WTC11 (cell line): ENCODE results near the gene ANKRD1. TPM values are rescaled to one million over a fixed set of nuclear protein-coding genes. Genes with fewer than 3 reads are reported as not detected.
A peak's percentile ranks its signal among the peaks of the same experiment; 100 is the strongest.

Experiments used
- ATAC-seq: fragments of 200-7000 bp; cut with Tn5 transposase; 2 replicates; pipeline ENCODE4 v1.10.0; 2021; ENCODE audit warnings: mild to moderate bottlenecking, moderate library complexity
- CTCF ChIA-PET: fragments of 300-600 bp; sonication (Branson Sonifier 250); formaldehyde crosslinking; loops from one replicate; lab custom pipeline; 2021; ENCODE audit warnings: antibody characterized with exemption; lab: Charles Lee
- POLR2A ChIA-PET: fragments of 350-600 bp; sonication (Branson Sonifier 250); formaldehyde crosslinking; loops from one replicate; lab custom pipeline; 2021; ENCODE audit warnings: antibody characterized with exemption; lab: Charles Lee
- DNase-seq: peaks from one replicate; pipeline ENCODE4 v3.0.0; 2021; ENCODE audit warnings: low spot score
- H3K27ac Mint-ChIP-seq: 2 replicates; pipeline ENCODE4 v1.8.0; 2021; ENCODE audit warnings: mixed read lengths
- H3K27me3 Mint-ChIP-seq: 2 replicates; pipeline ENCODE4 v1.8.0; 2021; ENCODE audit warnings: low read depth, mild to moderate bottlenecking, moderate library complexity, mixed read lengths
- H3K36me3 Mint-ChIP-seq: 2 replicates; pipeline ENCODE4 v1.8.0; 2021; ENCODE audit warnings: mixed read lengths
- H3K4me1 Mint-ChIP-seq: 2 replicates; pipeline ENCODE4 v1.8.0; 2022; ENCODE audit warnings: mixed read lengths
- H3K4me3 Mint-ChIP-seq: 2 replicates; pipeline ENCODE4 v1.8.0; 2021; ENCODE audit warnings: mild to moderate bottlenecking, moderate library complexity, mixed read lengths
- H3K9me3 Mint-ChIP-seq: 2 replicates; pipeline ENCODE4 v1.8.0; 2021; ENCODE audit warnings: mixed read lengths
- ARID4B ChIP-seq: sonication (generic); formaldehyde crosslinking; IDR thresholded peaks from 2 replicates; pipeline ENCODE4 v1.8.0; 2023; ENCODE audit warnings: missing genetic modification reagents, mild to moderate bottlenecking, borderline replicate concordance
- CBFB ChIP-seq: sonication (generic); formaldehyde crosslinking; IDR thresholded peaks from 2 replicates; pipeline ENCODE4 v1.8.1; 2022; ENCODE audit warnings: mild to moderate bottlenecking, low read depth, missing genetic modification reagents
- CDX4 ChIP-seq: fragments of 250-450 bp; sonication (Bioruptor Pico); IDR thresholded peaks from 2 replicates; pipeline ENCODE4 v1.9.0; 2021; ENCODE audit warnings: moderate library complexity, mild to moderate bottlenecking, inconsistent platforms, borderline replicate concordance
- CREB1 ChIP-seq: sonication (generic); formaldehyde crosslinking; IDR thresholded peaks from 2 replicates; pipeline ENCODE4 v1.8.0; 2023; ENCODE audit warnings: mild to moderate bottlenecking, missing genetic modification reagents
- CREM ChIP-seq: sonication (generic); formaldehyde crosslinking; IDR thresholded peaks from 2 replicates; pipeline ENCODE4 v1.8.1; 2022; ENCODE audit warnings: mild to moderate bottlenecking, missing genetic modification reagents, moderate library complexity
- GTF2I ChIP-seq: fragments of 250-450 bp; sonication (Bioruptor Pico); conservative IDR thresholded peaks from 2 replicates; pipeline ENCODE4 v1.4.0; 2021; ENCODE audit warnings: mild to moderate bottlenecking
- IRF2 ChIP-seq: sonication (generic); formaldehyde crosslinking; IDR thresholded peaks from 2 replicates; pipeline ENCODE4 v1.8.0; 2022; ENCODE audit warnings: low read depth, missing genetic modification reagents, borderline replicate concordance
- JAZF1 ChIP-seq: fragments of 250-450 bp; sonication (Bioruptor Pico); IDR thresholded peaks from 2 replicates; pipeline ENCODE4 v1.9.0; 2021; ENCODE audit warnings: moderate library complexity, mild to moderate bottlenecking, inconsistent platforms
- NFYB ChIP-seq: sonication (generic); formaldehyde crosslinking; conservative IDR thresholded peaks from 2 replicates; pipeline ENCODE4 v1.8.0; 2022; ENCODE audit warnings: low read depth, missing genetic modification reagents
- NR1H2 ChIP-seq: sonication (generic); formaldehyde crosslinking; IDR thresholded peaks from 2 replicates; pipeline ENCODE4 v1.9.0; 2021; ENCODE audit warnings: mild to moderate bottlenecking, moderate library complexity, missing genetic modification reagents
- RELA ChIP-seq: sonication (generic); formaldehyde crosslinking; IDR thresholded peaks from 2 replicates; pipeline ENCODE4 v1.8.1; 2022; ENCODE audit warnings: missing genetic modification reagents, mild to moderate bottlenecking, borderline replicate concordance
- RORB ChIP-seq: fragments of 250-450 bp; sonication (Bioruptor Pico); IDR thresholded peaks from 2 replicates; pipeline ENCODE4 v1.9.0; 2021; ENCODE audit warnings: mild to moderate bottlenecking
- SP1 ChIP-seq: sonication (generic); formaldehyde crosslinking; conservative IDR thresholded peaks from 2 replicates; pipeline ENCODE4 v1.8.1; 2022; ENCODE audit warnings: missing genetic modification reagents
- ZNF138 ChIP-seq: sonication (generic); formaldehyde crosslinking; conservative IDR thresholded peaks from 2 replicates; pipeline ENCODE4 v1.8.1; 2022; ENCODE audit warnings: mild to moderate bottlenecking, moderate library complexity, missing genetic modification reagents
- ZNF263 ChIP-seq: sonication (generic); formaldehyde crosslinking; IDR thresholded peaks from 2 replicates; pipeline ENCODE4 v1.8.1; 2022; ENCODE audit warnings: low read depth, mild to moderate bottlenecking, moderate library complexity, missing genetic modification reagents
- ZNF671 ChIP-seq: fragments of 250-450 bp; sonication (Bioruptor Pico); IDR thresholded peaks from 2 replicates; pipeline ENCODE4 v1.8.0; 2021; ENCODE audit warnings: mild to moderate bottlenecking
- total RNA-seq: library from RNA; stranded (reverse); gene quantifications from 3 replicates; pipeline ENCODE4 v1.2.3, GENCODE V29; 2021
- TF ChIP-seq, protein P1 (sequence below): sonication (generic); formaldehyde crosslinking; IDR thresholded peaks from 2 replicates; pipeline ENCODE4 v1.8.1; 2023; ENCODE audit warnings: mild to moderate bottlenecking, moderate library complexity, missing genetic modification reagents
- TF ChIP-seq, protein P2 (sequence below): fragments of 250-450 bp; sonication (Bioruptor Pico); conservative IDR thresholded peaks from 2 replicates; pipeline ENCODE4 v1.9.0; 2021; ENCODE audit warnings: mild to moderate bottlenecking

The ANKRD1 gene
- total RNA-seq, 1 experiment from 2014 or later = not detected

GRCh38 chr10:90866050-90866598 lies 54.8 kb downstream of the ANKRD1 start:
- DNase-seq (no peak), ATAC-seq (no peak)
- TF ChIP-seq IRF2 (CRISPR knock-in tag) (no peak), GTF2I (CRISPR knock-in tag) (0 out of 2 replicates have a peak, but pooled peaks have one; percentile 46)
- H3K4me3 Mint-ChIP-seq = no peak overlapping the region
- ChIA-PET CTCF (interaction anchor here (0.7 to 2.3 kb wide), 17 partner anchors 9 to 339 kb away, joined by 3 to 8 read pairs (median 3); no protein-coding TSS in a partner anchor), POLR2A (no interaction called here)
- H3K4me1 Mint-ChIP-seq = peaks cover 15% of the 10 kb centered on the region
- H3K27me3 Mint-ChIP-seq = peaks cover 13% of the 10 kb centered on the region
- H3K9me3 Mint-ChIP-seq = peaks cover 15% of the 10 kb centered on the region
- H3K27ac Mint-ChIP-seq = no peak overlapping the region
- H3K36me3 Mint-ChIP-seq = peaks cover 4% of the 10 kb centered on the region; the same call in 1 of the 2 replicates

DNA sequence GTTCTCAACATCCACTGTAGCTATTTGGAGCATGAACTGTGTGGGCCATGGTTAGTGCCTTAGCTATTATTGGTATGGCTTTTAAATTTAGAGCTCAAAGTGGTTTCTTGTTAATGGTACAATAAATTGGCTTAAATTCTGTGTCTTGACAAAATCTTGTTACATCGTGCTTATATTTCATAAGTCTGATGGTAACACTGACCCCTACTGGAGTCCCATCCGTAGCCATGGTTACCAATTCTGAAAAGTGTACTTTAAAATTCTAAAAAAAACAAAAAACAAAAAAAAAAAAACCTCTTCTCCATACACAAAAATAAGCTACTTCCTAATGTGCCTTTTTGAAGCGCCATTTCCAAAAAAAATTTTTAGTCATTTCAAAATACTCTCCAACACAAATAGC lies 55.5 kb downstream of the ANKRD1 start:
- TF ChIP-seq ZNF138 (CRISPR knock-in tag) (no peak), ZNF263 (CRISPR knock-in tag) (no peak), NFYB (no peak), ARID4B (CRISPR knock-in tag) (no peak), CDX4 (CRISPR knock-in tag) (no peak), ZNF671 (CRISPR knock-in tag) (no peak), JAZF1 (CRISPR knock-in tag) (no peak), GTF2I (CRISPR knock-in tag) (no peak), CREM (no peak), SP1 (no peak), RELA (CRISPR knock-in tag) (no peak)
- TF ChIP-seq, protein P1, sequence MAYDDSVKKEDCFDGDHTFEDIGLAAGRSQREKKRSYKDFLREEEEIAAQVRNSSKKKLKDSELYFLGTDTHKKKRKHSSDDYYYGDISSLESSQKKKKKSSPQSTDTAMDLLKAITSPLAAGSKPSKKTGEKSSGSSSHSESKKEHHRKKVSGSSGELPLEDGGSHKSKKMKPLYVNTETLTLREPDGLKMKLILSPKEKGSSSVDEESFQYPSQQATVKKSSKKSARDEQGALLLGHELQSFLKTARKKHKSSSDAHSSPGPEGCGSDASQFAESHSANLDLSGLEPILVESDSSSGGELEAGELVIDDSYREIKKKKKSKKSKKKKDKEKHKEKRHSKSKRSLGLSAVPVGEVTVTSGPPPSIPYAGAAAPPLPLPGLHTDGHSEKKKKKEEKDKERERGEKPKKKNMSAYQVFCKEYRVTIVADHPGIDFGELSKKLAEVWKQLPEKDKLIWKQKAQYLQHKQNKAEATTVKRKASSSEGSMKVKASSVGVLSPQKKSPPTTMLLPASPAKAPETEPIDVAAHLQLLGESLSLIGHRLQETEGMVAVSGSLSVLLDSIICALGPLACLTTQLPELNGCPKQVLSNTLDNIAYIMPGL (CRISPR knock-in tag) = no peak
- POLR2A ChIA-PET = no interaction called here

GRCh38 chr10:90862908-90863514 lies 57.9 kb downstream of the ANKRD1 start:
- CTCF ChIA-PET = interaction anchor here (0.6 to 2.5 kb wide), 8 partner anchors 9 to 435 kb away, joined by 3 to 16 read pairs (median 4); partner anchors contain the start of gene RPP30
- Mint-ChIP-seq H3K27me3 (peaks cover 26% of the 10 kb centered on the region), H3K27ac (no peak overlapping the region), H3K4me1 (peaks cover 18% of the 10 kb centered on the region), H3K4me3 (no peak overlapping the region), H3K36me3 (no peaks in the 10 kb centered on the region), H3K9me3 (no peaks in the 10 kb centered on the region)
- POLR2A ChIA-PET = no interaction called here
- DNase-seq (no peak), ATAC-seq (no peak)
- TF ChIP-seq CBFB (CRISPR knock-in tag) (no peak), CREM (no peak), GTF2I (CRISPR knock-in tag) (no peak), RORB (CRISPR knock-in tag) (no peak), CREB1 (CRISPR knock-in tag) (no peak), NR1H2 (CRISPR knock-in tag) (no peak)
- TF ChIP-seq, protein P2, sequence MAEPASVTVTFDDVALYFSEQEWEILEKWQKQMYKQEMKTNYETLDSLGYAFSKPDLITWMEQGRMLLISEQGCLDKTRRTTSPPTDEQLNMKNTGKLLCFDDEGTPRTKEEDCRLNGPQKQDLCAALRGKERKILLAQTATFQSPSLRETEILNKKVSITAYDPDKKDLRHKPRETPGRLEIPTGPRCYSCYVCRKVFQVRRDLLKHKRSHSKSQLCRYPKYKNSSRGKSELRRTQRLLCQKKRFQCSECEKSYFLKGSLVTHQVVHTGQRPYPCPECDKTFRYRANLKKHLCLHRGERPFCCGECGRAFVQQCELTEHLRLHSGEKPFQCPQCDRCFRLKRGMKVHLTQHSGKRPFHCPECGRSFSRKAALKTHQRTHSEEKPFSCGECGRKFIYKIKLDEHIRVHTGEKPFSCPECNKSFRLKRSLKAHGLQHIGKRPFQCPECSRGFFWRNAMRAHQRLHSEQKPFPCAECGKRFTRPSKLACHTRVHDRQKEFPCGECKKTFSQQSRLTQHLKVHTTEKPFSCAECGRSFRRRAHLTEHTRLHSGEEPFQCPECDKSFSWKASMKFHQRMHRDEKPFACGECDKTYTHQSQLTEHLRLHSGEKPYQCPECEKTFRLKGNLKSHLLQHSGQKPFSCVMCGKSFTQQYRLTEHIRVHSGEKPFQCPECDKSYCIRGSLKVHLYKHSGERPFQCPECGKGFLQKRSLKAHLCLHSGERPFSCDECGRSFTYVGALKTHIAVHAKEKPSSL = no peak

More for the DNA sequence above, 55.5 kb downstream of the ANKRD1 start:
- Mint-ChIP-seq H3K36me3 (peaks cover 4% of the 10 kb centered on the region; the same call in 1 of the 2 replicates), H3K9me3 (peaks cover 15% of the 10 kb centered on the region), H3K4me3 (no peak overlapping the region), H3K27me3 (peaks cover 16% of the 10 kb centered on the region), H3K27ac (no peak overlapping the region), H3K4me1 (peaks cover 11% of the 10 kb centered on the region)
- ATAC-seq (no peak), DNase-seq (no peak)
- CTCF ChIA-PET = interaction anchor here (0.7 to 2.3 kb wide), 17 partner anchors 8 to 338 kb away, joined by 3 to 8 read pairs (median 3); no protein-coding TSS in a partner anchor
